K562 (cell line): ENCODE data around the gene CBX3. TPM values are rescaled to one million over a fixed set of nuclear protein-coding genes. Genes with fewer than 3 reads are reported as not detected.

Source experiments
- ATAC-seq: fragments of 200-7000 bp; cut with Tn5 transposase; 3 replicates; pipeline ENCODE4 v1.9.1; 2020; ENCODE audit warnings: moderate library complexity
- BruUV-seq: library from RNA; stranded (reverse); fragments of 400-500 nt; replicated peaks from 2 replicates; lab custom pipeline; 2021; lab: Mats Ljungman, UMichigan
- CTCF ChIA-PET: fragments of 300-600 bp; formaldehyde crosslinking; extraction: SDS; loops from one replicate; lab custom pipeline; 2021; ENCODE audit warnings: low intra/inter-chr PET ratio; lab: Yijun Ruan, JAX
- POLR2A ChIA-PET: fragments of 300-600, 350-650 bp; sonication (Branson Sonifier 250); formaldehyde crosslinking; extraction: SDS; loops from one replicate; lab custom pipeline; 2021; ENCODE audit warnings: antibody characterized with exemption, inconsistent platforms; lab: Yijun Ruan, JAX
- DNase-seq, 4 experiments: peaks; one replicate each; pipeline versions ENCODE4 v3.0.0 to v3.0.0-alpha.2; 2011 to 2018; ENCODE audit warnings: low spot score in 3 of 4, mixed read lengths in 3 of 4; ENCODE audit errors: extremely low read depth in 1 of 4
- FAIRE-seq: peaks from 2 replicates; lab custom pipeline; 2011; peaks lifted over from hg19 to GRCh38; lab: Jason Lieb, UNC
- H2AFZ ChIP-seq: 2 replicates; pipeline ENCODE4 v1.6.0; 2011; ENCODE audit warnings: low read depth, low read length, control low read depth, inconsistent platforms
- H3K27ac ChIP-seq: fragments of 200-600 bp; 3 replicates; pipeline ENCODE4 v1.8.0; 2011; ENCODE audit warnings: low read depth, mild to moderate bottlenecking, control low read depth, inconsistent platforms, low read length, moderate library complexity, mixed read lengths; ENCODE audit errors: extremely low read depth
- H3K27me3 ChIP-seq, 2 experiments: fragments of 300-600 bp in 1 of 2; 2 replicates in 1 of 2; 3 replicates in 1 of 2; pipeline versions ENCODE4 v1.6.0 to v1.8.0; 2011; ENCODE audit warnings: inconsistent platforms in 2 of 2, low read length in 2 of 2, mild to moderate bottlenecking in 1 of 2, mixed read lengths in 1 of 2, moderate library complexity in 1 of 2; ENCODE audit not compliant: control insufficient read depth in 2 of 2, insufficient read depth in 2 of 2
- H3K36me3 ChIP-seq: fragments of 300-600 bp; 3 replicates; pipeline ENCODE4 v1.8.0; 2011; ENCODE audit warnings: mild to moderate bottlenecking, low read length, inconsistent platforms; ENCODE audit not compliant: control insufficient read depth, insufficient read depth
- H3K4me1 ChIP-seq, 2 experiments: fragments of 200-600 bp in 1 of 2; replicated peaks in 1 of 2; 2 replicates in 1 of 2; 3 replicates in 1 of 2; pipeline versions ENCODE4 v1.5.1 to v1.8.0; 2011; ENCODE audit warnings: inconsistent platforms in 2 of 2, low read length in 2 of 2, mild to moderate bottlenecking in 1 of 2, mixed read lengths in 1 of 2, moderate library complexity in 1 of 2; ENCODE audit not compliant: control insufficient read depth in 2 of 2, insufficient read depth in 2 of 2
- H3K4me2 ChIP-seq: 2 replicates; pipeline ENCODE4 v1.6.1; 2011; ENCODE audit warnings: low read length, control low read depth, inconsistent platforms, mixed read lengths; ENCODE audit not compliant: insufficient read depth
- H3K4me3 ChIP-seq: fragments of 200-600 bp; sonication (generic), shearing (Covaris generic); 2 replicates; pipeline ENCODE4 v1.5.1; 2016; ENCODE audit warnings: control low read depth, inconsistent platforms
- H3K79me2 ChIP-seq: fragments of 200-600 bp; 3 replicates; pipeline ENCODE4 v1.8.0; 2011; ENCODE audit warnings: low read length, inconsistent platforms; ENCODE audit not compliant: control insufficient read depth, insufficient read depth
- H3K9ac ChIP-seq, 2 experiments: 2 replicates each; pipeline versions ENCODE4 v1.6.0 to v1.6.1; 2011; ENCODE audit warnings: low read depth in 2 of 2, low read length in 2 of 2, control low read depth in 1 of 2, inconsistent platforms in 1 of 2, mild to moderate bottlenecking in 1 of 2, mixed read lengths in 1 of 2; ENCODE audit not compliant: insufficient read depth in 1 of 2
- H3K9me1 ChIP-seq: one replicate; pipeline ENCODE4 v1.6.0; 2011; ENCODE audit warnings: inconsistent platforms, mild to moderate bottlenecking, low read length, moderate library complexity; ENCODE audit not compliant: control insufficient read depth, insufficient read depth
- H3K9me3 ChIP-seq: replicated peaks from 2 replicates; pipeline ENCODE4 v1.5.1; 2011; ENCODE audit warnings: low read depth, low read length, inconsistent platforms; ENCODE audit not compliant: control insufficient read depth, insufficient read depth
- H4K20me1 ChIP-seq: replicated peaks from 2 replicates; pipeline ENCODE4 v1.6.1; 2011; ENCODE audit warnings: low read length, inconsistent platforms, mixed read lengths; ENCODE audit not compliant: control insufficient read depth, insufficient read depth
- ARID1B ChIP-seq: fragments of 450-650 bp; IDR thresholded peaks from 2 replicates; pipeline ENCODE4 v1.6.1; 2016; ENCODE audit warnings: antibody characterized with exemption, mild to moderate bottlenecking, inconsistent platforms
- CBX3 ChIP-seq, 2 experiments: IDR thresholded peaks; 1 replicate in 1 of 2; 2 replicates in 1 of 2; pipeline ENCODE4 v1.6.1; 2012; ENCODE audit warnings: inconsistent platforms in 2 of 2, low read length in 2 of 2, borderline replicate concordance in 1 of 2, control low read depth in 1 of 2
- CHD4 ChIP-seq: fragments of 200-600 bp; sonication (generic); IDR thresholded peaks from 3 replicates; pipeline ENCODE4 v1.6.1; 2012; ENCODE audit warnings: low read depth, mild to moderate bottlenecking, mixed read lengths, low read length, inconsistent platforms; ENCODE audit not compliant: insufficient read depth, insufficient replicate concordance, poor library complexity, severe bottlenecking
- DPF2 ChIP-seq: fragments of 450-650 bp; IDR thresholded peaks from 2 replicates; pipeline ENCODE4 v1.6.1; 2016
- POLR2AphosphoS2 ChIP-seq: IDR thresholded peaks from 2 replicates; pipeline ENCODE4 v1.6.1; 2012; ENCODE audit warnings: low read length, improper control_type of control experiment
- SREBF2 ChIP-seq: sonication (generic); formaldehyde crosslinking; IDR thresholded peaks from 2 replicates; pipeline ENCODE4 v1.4.0; 2020; ENCODE audit warnings: mild to moderate bottlenecking, missing genetic modification reagents
- ZNF239 ChIP-seq: fragments of 250-450 bp; sonication (Bioruptor Pico); IDR thresholded peaks from 2 replicates; pipeline ENCODE4 v1.4.0; 2020; ENCODE audit warnings: mild to moderate bottlenecking
- ZNF347 ChIP-seq: fragments of 450-650 bp; formaldehyde crosslinking; IDR thresholded peaks from 2 replicates; pipeline ENCODE4 v1.4.0; 2020; ENCODE audit warnings: low read depth, mild to moderate bottlenecking, moderate library complexity
- WGBS: fragments of 100-300 bp; shearing (Covaris generic); methylation state at CpG from one replicate; pipeline ENCODE4 v1.1.6; 2016; ENCODE audit warnings: low coverage, mixed read lengths; ENCODE audit not compliant: insufficient coverage; ENCODE audit errors: missing lambda C conversion rate; 5-methylcytosine and 5-hydroxymethylcytosine counted together
- in situ Hi-C: fragments of 300-500 bp; cut with MboI; formaldehyde crosslinking; loops from 4 replicates; pipeline ENCODE4 v1.15.0; 2018; ENCODE audit warnings: inconsistent platforms, mixed read lengths
- intact Hi-C: fragments of 100-400 bp; cut with micrococcal nuclease; formaldehyde crosslinking; loops from 2 replicates; pipeline ENCODE4 v1.14.2; 2022
- polyA plus RNA-seq, 8 experiments: library from polyadenylated mRNA; depleted of rRNA in 4 of 8; stranded (reverse) in 5 of 8; unstranded in 3 of 8; fragments of >200 nt; fragmentation: Nextera tagmentation in 2 of 8; fragmentation: Illumina TruSeq in 1 of 8; extraction: Ambion mirVana in 2 of 8; extraction: Trizol in 1 of 8; gene quantifications; 2 replicates each; pipeline versions ENCODE4 v1.2.1 to v1.2.3, GENCODE V29; 2011 to 2014; ENCODE audit warnings: inconsistent platforms in 1 of 8, missing spikeins in 1 of 8
- total RNA-seq, 7 experiments: library from RNA; depleted of rRNA in 6 of 7; stranded (reverse); fragments of >200 nt in 6 of 7; fragmentation: Illumina TruSeq in 2 of 7; extraction: Trizol in 2 of 7; gene quantifications; 2 replicates each; pipeline versions ENCODE4 v1.2.1 to v1.2.3, GENCODE V29; 2011 to 2021; ENCODE audit warnings: low replicate concordance in 1 of 7
- TF ChIP-seq, protein P1 (sequence below): fragments of 250-450 bp; sonication (Bioruptor Pico); IDR thresholded peaks from 2 replicates; pipeline ENCODE4 v1.5.0; 2020; ENCODE audit warnings: mild to moderate bottlenecking
- TF ChIP-seq, protein P2 (sequence below): fragments of 200-400 bp; formaldehyde crosslinking; IDR thresholded peaks from 2 replicates; pipeline ENCODE4 v1.6.1; 2017; ENCODE audit warnings: mild to moderate bottlenecking, low read depth, low read length, moderate library complexity
- TF ChIP-seq, protein P3 (sequence below): sonication (generic); formaldehyde crosslinking; IDR thresholded peaks from 2 replicates; pipeline ENCODE4 v1.8.0; 2022; ENCODE audit warnings: mild to moderate bottlenecking, missing genetic modification reagents, borderline replicate concordance

The CBX3 gene
- total and polyA plus RNA-seq, 9 of the 15 experiments (the other 6 are each of a cell fraction or from before 2014, with no cell fraction given): 198 to 413 (median 328) TPM

DNA sequence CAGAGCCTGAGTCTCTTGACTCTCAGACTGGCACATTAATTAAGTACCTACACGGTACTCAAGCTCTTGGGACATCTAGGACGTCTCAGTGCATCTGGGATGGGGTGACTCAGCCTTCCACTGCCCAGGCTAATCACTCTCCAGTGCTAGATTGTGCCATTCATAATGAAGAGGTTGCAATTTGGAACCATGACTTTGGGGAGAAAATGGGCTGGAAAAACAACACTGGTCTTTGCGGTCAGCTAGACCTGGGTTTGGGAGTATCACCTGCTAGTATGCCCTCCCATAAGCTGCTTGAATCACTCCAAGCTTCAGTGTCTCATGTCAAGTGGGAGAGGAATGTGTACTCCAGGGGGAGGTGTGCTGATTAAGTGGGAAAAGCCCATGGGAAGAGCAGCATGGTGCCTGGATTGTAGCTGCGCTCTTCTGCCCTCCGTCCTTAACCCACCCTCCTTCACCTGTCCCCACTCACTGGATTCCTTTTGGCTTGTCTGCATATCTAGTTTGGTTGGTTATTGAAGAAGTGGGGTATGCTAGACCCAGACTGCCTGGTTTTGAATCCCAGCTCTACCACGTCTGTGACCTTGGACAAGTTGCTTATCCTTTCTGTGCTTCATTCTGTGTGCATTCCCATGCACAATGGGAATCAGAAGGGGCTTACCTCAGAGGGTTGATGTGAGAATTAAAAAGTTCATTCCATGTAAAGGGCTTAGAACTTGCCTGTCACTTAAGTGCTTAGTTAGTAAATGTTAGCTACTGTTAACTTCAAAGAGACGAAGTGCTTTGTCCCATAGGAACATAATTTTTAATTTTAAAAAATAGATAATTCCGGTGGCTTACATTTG is 45.8 kb upstream of the CBX3 start (continued):
- TF ChIP-seq SREBF2: no peak

DNA sequence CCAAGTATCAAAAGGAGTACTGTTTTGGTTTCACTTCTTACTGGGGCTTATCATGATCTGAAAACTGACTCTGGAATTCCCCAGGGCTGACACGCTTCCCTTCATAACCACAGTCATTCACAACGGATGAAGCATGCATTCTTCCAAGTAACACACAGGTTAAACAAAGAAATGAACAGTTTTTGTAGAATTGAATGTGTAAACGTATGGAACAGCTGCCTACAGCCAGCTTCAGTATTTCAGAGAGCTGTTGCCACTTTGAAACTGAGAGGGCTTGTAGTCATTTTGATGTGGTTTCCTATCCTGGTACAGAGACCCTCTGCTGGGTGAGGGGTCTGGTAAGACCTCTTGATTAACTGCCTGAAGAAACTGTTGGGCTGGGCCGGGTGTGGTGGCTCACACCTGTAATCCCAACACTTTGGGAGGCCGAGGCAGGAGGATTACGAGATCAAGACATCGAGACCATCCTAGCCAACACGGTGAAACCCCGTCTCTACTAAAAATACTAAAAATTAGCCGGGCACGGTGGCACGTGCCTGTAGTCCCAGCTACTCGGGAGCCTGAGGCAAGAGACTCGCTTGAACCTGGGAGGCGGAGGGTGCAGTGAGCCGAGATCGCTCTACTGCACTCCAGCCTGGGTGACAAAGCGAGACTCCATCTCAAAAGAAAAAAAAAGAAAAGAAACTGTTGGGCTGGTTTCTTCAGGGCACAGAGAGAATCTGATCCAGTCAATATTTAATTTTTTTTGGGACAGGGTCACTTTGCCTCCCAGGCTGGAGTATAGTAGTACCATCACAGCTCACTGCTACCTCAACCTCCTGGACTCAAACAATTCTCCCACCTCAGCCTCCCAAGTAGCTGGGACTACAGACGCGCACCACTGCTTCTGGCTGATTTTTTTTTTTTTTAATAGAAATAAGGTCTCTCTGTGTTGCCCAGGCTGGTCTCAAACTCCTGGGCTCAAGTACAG is 44.8 kb upstream of the CBX3 start:
- 57% methylated on average over 19 of the region's 20 CpGs for WGBS
- H3K79me2 ChIP-seq: peaks cover 79% of the 10 kb centered on the region
- ChIA-PET POLR2A (interaction anchor here (0.7 to 5.7 kb wide), 11 partner anchors 10 to 264 kb away, joined by 3 to 27 read pairs (median 4); partner anchors contain the start of gene CBX3), CTCF (no interaction called here)
- FAIRE-seq (no peak), ATAC-seq (no peak), DNase-seq (peak in 2 of 4 experiments; percentile 19 to 51)
- H3K9me3 ChIP-seq: no peaks in the 10 kb centered on the region
- H3K4me1 ChIP-seq: peaks cover 27 to 42% of the 10 kb centered on the region in 2 experiments
- no TSS peak for BruUV-seq
- no peaks in the 10 kb centered on the region; the same call in 2 of the 3 replicates for H3K36me3 ChIP-seq
- intact Hi-C loops (no loop called here), in situ Hi-C loops (no loop called here)
- H3K9ac ChIP-seq: peak overlapping the region in 1 of 2 experiments; percentile 42; a peak in 2 of 4 replicates
- H3K4me3 ChIP-seq: no peak overlapping the region
- H3K9me1 ChIP-seq: no peaks in the 10 kb centered on the region
- H3K27ac ChIP-seq: peak overlapping the region; percentile 47
- peaks cover 11% of the 10 kb centered on the region; the same call in 1 of the 2 replicates for H4K20me1 ChIP-seq
- H3K4me2 ChIP-seq: peak overlapping the region; percentile 60
- H3K27me3 ChIP-seq: no peaks in the 10 kb centered on the region
- no peak overlapping the region for H2AFZ ChIP-seq
- TF ChIP-seq ZNF347 (CRISPR knock-in tag) (no peak), ZNF239 (CRISPR knock-in tag) (no peak), POLR2AphosphoS2 (no peak), CHD4 (no peak), ARID1B (peak; percentile 25; the same call in 1 of the 2 replicates), DPF2 (peak; percentile 51; the same call in 1 of the 2 replicates), CBX3 (IDR thresholded peaks at IDR 0.05; ENCODE audit: borderline replicate concordance in 1 of 2, low read length in 2 of 2) (no peak)
- TF ChIP-seq, protein P1, sequence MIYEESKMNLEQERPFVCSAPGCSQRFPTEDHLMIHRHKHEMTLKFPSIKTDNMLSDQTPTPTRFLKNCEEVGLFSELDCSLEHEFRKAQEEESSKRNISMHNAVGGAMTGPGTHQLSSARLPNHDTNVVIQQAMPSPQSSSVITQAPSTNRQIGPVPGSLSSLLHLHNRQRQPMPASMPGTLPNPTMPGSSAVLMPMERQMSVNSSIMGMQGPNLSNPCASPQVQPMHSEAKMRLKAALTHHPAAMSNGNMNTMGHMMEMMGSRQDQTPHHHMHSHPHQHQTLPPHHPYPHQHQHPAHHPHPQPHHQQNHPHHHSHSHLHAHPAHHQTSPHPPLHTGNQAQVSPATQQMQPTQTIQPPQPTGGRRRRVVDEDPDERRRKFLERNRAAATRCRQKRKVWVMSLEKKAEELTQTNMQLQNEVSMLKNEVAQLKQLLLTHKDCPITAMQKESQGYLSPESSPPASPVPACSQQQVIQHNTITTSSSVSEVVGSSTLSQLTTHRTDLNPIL (CRISPR knock-in tag): no peak
- TF ChIP-seq, protein P2, sequence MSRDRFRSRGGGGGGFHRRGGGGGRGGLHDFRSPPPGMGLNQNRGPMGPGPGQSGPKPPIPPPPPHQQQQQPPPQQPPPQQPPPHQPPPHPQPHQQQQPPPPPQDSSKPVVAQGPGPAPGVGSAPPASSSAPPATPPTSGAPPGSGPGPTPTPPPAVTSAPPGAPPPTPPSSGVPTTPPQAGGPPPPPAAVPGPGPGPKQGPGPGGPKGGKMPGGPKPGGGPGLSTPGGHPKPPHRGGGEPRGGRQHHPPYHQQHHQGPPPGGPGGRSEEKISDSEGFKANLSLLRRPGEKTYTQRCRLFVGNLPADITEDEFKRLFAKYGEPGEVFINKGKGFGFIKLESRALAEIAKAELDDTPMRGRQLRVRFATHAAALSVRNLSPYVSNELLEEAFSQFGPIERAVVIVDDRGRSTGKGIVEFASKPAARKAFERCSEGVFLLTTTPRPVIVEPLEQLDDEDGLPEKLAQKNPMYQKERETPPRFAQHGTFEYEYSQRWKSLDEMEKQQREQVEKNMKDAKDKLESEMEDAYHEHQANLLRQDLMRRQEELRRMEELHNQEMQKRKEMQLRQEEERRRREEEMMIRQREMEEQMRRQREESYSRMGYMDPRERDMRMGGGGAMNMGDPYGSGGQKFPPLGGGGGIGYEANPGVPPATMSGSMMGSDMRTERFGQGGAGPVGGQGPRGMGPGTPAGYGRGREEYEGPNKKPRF: no peak
- TF ChIP-seq, protein P3, sequence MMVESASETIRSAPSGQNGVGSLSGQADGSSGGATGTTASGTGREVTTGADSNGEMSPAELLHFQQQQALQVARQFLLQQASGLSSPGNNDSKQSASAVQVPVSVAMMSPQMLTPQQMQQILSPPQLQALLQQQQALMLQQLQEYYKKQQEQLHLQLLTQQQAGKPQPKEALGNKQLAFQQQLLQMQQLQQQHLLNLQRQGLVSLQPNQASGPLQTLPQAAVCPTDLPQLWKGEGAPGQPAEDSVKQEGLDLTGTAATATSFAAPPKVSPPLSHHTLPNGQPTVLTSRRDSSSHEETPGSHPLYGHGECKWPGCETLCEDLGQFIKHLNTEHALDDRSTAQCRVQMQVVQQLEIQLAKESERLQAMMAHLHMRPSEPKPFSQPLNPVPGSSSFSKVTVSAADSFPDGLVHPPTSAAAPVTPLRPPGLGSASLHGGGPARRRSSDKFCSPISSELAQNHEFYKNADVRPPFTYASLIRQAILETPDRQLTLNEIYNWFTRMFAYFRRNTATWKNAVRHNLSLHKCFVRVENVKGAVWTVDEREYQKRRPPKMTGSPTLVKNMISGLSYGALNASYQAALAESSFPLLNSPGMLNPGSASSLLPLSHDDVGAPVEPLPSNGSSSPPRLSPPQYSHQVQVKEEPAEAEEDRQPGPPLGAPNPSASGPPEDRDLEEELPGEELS: no peak
